Memory B cell (primary cell): ENCODE results near the gene RCOR1.
"Not testable (repeated sequence)": the region's sequence is repeated elsewhere in the genome, so short reads cannot be mapped to it uniquely, and the experiment has no call there.

Source experiments
- ATAC-seq: fragments of 150-1000 bp; cut with Tn5 transposase; 2 replicates; pipeline ENCODE4 v1.10.0; 2021; ENCODE audit warnings: low read depth, mild to moderate bottlenecking, moderate library complexity
- DNase-seq, 2 donors: peaks; one replicate each; pipeline ENCODE4 v3.0.0; 2022; ENCODE audit warnings: low spot score in 2 of 2
- H3K27ac Mint-ChIP-seq: one replicate; pipeline ENCODE4 v1.8.0; 2022; ENCODE audit warnings: mild to moderate bottlenecking, moderate library complexity, mixed read lengths
- H3K27me3 Mint-ChIP-seq: one replicate; pipeline ENCODE4 v1.8.0; 2022; ENCODE audit warnings: mixed read lengths
- H3K36me3 Mint-ChIP-seq: one replicate; pipeline ENCODE4 v1.8.0; 2022; ENCODE audit warnings: mild to moderate bottlenecking, mixed read lengths
- H3K4me1 Mint-ChIP-seq: one replicate; pipeline ENCODE4 v1.8.0; 2022; ENCODE audit warnings: mixed read lengths
- H3K4me3 Mint-ChIP-seq: one replicate; pipeline ENCODE4 v1.8.0; 2022; ENCODE audit warnings: mild to moderate bottlenecking, moderate library complexity, mixed read lengths
- H3K9me3 Mint-ChIP-seq: one replicate; pipeline ENCODE4 v1.8.0; 2022; ENCODE audit warnings: mixed read lengths

Gene RCOR1

GRCh38 chr14:102619012-102619411, 26.6 kb downstream of the RCOR1 start:
- Mint-ChIP-seq H3K27ac (peak overlapping the region; percentile 8), H3K4me1 (peaks cover 40% of the 10 kb centered on the region)
- not testable (repeated sequence) for DNase-seq, ATAC-seq, H3K9me3 Mint-ChIP-seq, H3K27me3 Mint-ChIP-seq, H3K36me3 Mint-ChIP-seq, H3K4me3 Mint-ChIP-seq

DNA sequence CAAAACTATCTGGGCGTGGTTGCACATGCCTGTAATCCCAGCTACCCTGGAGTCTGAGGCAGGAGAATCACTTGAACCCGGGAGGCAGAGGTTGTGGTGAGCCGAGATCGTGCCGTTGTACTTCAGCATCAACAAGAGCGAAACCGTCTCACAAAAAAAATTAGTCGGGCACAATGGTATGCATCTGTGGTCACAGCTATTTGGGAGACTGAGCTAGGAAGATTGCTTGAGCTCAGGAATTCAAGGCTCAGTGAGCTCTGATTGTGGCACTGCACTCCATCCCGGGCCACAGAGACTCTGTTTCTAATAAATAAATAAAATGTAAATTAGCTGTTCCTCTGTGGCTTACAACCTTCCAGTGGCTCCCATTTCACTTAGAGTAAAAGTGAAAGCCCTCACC, 28.0 kb downstream of the RCOR1 start:
- ATAC-seq (no peak), DNase-seq (no peak)
- Mint-ChIP-seq H3K36me3 (peaks cover 5% of the 10 kb centered on the region), H3K27ac (peak overlapping the region; percentile 28), H3K4me3 (no peak overlapping the region), H3K4me1 (peaks cover 42% of the 10 kb centered on the region), H3K9me3 (no peaks in the 10 kb centered on the region), H3K27me3 (no peaks in the 10 kb centered on the region)

GRCh38 chr14:102622262-102622885, 29.9 kb downstream of the RCOR1 start:
- Mint-ChIP-seq H3K4me3 (no peak overlapping the region), H3K27me3 (no peaks in the 10 kb centered on the region), H3K9me3 (no peaks in the 10 kb centered on the region), H3K36me3 (peaks cover 10% of the 10 kb centered on the region), H3K4me1 (peaks cover 46% of the 10 kb centered on the region), H3K27ac (peak overlapping the region; percentile 32)
- no peak for DNase-seq
- no peak for ATAC-seq

DNA sequence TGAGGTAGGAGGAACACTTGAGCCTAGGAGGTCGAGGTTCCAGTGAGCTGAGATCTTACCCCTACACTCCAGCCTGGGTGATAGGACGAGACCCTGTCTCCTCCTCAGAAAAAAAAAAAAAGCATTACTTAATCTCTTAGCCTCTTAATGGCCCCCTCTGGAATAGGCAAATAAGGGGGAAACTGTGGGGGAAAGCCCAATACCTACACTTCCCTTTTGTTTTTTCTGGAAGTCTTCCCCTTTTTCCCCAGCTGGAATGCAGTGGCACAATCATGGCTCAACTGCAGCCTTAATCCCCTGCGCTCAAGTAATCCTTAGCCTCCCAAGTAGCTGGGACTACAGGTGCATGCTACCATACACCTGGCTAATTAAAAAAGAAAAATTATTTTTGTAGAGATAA, 32.2 kb downstream of the RCOR1 start:
- ATAC-seq (no peak), DNase-seq (no peak)
- Mint-ChIP-seq H3K27ac (no peak overlapping the region), H3K27me3 (no peaks in the 10 kb centered on the region), H3K9me3 (no peaks in the 10 kb centered on the region), H3K4me1 (peaks cover 48% of the 10 kb centered on the region), H3K36me3 (peaks cover 10% of the 10 kb centered on the region), H3K4me3 (no peak overlapping the region)

DNA sequence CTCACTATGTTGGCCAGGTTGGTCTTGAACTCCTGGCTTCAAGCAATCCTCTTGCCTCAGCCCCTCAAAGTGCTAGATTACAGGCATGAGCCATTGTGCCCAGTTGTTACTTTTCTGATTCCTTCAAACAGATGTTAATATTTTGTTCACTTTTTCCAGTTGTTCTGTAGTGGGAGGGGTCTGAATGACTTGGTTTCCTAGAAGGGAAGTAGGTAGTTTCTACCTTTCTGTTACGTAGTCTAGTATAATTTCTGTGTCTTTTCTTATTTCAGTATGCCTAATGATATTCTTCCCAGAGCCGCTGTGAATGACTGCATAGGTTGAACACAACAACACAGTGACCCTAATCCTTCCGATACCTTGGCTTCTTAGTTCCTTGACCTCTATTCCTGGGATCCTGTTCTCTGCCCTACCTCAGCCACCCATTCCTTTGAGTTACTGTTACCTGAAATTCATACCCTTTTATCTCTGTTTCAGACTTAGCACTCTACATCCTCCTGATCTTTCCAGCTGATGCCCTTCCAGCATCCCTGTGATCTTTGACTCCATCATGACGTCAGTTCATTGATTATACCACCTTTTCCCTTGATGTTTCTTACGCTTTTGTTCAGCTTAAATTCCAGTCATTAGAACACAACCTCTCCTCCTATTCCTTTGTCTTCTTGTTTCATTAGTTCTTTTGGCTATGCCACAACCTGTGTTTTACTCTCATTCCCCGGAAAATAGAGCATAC, 33.3 kb downstream of the RCOR1 start:
- DNase-seq, result no peak
- Mint-ChIP-seq H3K4me1 (peaks cover 47% of the 10 kb centered on the region), H3K27me3 (no peaks in the 10 kb centered on the region), H3K36me3 (peaks cover 8% of the 10 kb centered on the region), H3K4me3 (no peak overlapping the region), H3K9me3 (no peaks in the 10 kb centered on the region), H3K27ac (peak overlapping the region; percentile 59)
- ATAC-seq, result no peak

- no peak overlapping the region for H3K27ac Mint-ChIP-seq
- H3K36me3 Mint-ChIP-seq, result peaks cover 8% of the 10 kb centered on the region
- H3K27me3 Mint-ChIP-seq, result no peaks in the 10 kb centered on the region
- peaks cover 43% of the 10 kb centered on the region for H3K4me1 Mint-ChIP-seq
- ATAC-seq, result no peak
- H3K4me3 Mint-ChIP-seq, result no peak overlapping the region
- H3K9me3 Mint-ChIP-seq, result no peaks in the 10 kb centered on the region
- DNase-seq, result no peak
These were observed 34.1 kb downstream of the RCOR1 start for GRCh38 chr14:102626530-102626929.

DNA sequence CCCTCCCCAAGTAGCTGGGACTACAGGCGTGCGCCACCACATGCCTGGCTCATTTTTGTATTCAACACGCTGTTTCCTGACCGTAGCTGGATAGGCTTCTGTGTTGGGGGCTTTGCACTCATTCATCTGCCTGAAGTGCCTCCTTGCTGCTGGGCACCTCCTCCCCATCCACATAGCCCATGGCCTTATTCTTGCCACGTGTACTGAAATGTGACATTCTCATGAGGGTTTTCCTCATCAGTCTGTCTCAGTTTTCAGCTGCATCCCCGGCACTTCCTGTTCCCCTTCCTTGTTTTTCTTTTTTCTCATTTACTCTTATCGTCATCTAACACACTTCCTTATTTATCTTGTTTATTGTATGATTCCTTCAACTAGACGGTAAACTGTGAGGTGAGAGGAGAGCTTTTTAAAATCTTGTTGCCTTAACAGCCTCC, 36.6 kb downstream of the RCOR1 start:
- no peaks in the 10 kb centered on the region for H3K9me3 Mint-ChIP-seq
- H3K36me3 Mint-ChIP-seq, result peaks cover 10% of the 10 kb centered on the region
- DNase-seq, result no peak
- ATAC-seq, result no peak
- peaks cover 37% of the 10 kb centered on the region for H3K4me1 Mint-ChIP-seq
- H3K27ac Mint-ChIP-seq, result no peak overlapping the region
- no peaks in the 10 kb centered on the region for H3K27me3 Mint-ChIP-seq
- no peak overlapping the region for H3K4me3 Mint-ChIP-seq

- Mint-ChIP-seq H3K9me3 (no peaks in the 10 kb centered on the region), H3K27ac (peak overlapping the region; percentile 8), H3K4me1 (peaks cover 38% of the 10 kb centered on the region), H3K36me3 (peaks cover 10% of the 10 kb centered on the region), H3K4me3 (no peak overlapping the region), H3K27me3 (no peaks in the 10 kb centered on the region)
- no peak for ATAC-seq
- DNase-seq, result no peak
These were observed 37.4 kb downstream of the RCOR1 start for GRCh38 chr14:102629808-102630350.

- Mint-ChIP-seq H3K27me3 (no peaks in the 10 kb centered on the region), H3K4me3 (no peak overlapping the region), H3K9me3 (no peaks in the 10 kb centered on the region), H3K4me1 (peaks cover 38% of the 10 kb centered on the region), H3K27ac (peak overlapping the region; percentile 8), H3K36me3 (peaks cover 10% of the 10 kb centered on the region)
- no peak for ATAC-seq
- no peak for DNase-seq
These were observed 38.0 kb downstream of the RCOR1 start for GRCh38 chr14:102630405-102630804.

- ATAC-seq (no peak), DNase-seq (no peak)
- Mint-ChIP-seq H3K27ac (no peak overlapping the region), H3K4me3 (no peak overlapping the region), H3K27me3 (no peaks in the 10 kb centered on the region), H3K9me3 (no peaks in the 10 kb centered on the region), H3K4me1 (peaks cover 34% of the 10 kb centered on the region), H3K36me3 (peaks cover 8% of the 10 kb centered on the region)
These were observed 38.4 kb downstream of the RCOR1 start for GRCh38 chr14:102630881-102631280.

GRCh38 chr14:102633906-102634595, 41.6 kb downstream of the RCOR1 start:
- Mint-ChIP-seq H3K36me3 (peaks cover 5% of the 10 kb centered on the region), H3K9me3 (no peaks in the 10 kb centered on the region), H3K27me3 (no peaks in the 10 kb centered on the region), H3K4me3 (no peak overlapping the region), H3K4me1 (peaks cover 21% of the 10 kb centered on the region), H3K27ac (no peak overlapping the region)
- ATAC-seq, result no peak
- DNase-seq, result no peak

DNA sequence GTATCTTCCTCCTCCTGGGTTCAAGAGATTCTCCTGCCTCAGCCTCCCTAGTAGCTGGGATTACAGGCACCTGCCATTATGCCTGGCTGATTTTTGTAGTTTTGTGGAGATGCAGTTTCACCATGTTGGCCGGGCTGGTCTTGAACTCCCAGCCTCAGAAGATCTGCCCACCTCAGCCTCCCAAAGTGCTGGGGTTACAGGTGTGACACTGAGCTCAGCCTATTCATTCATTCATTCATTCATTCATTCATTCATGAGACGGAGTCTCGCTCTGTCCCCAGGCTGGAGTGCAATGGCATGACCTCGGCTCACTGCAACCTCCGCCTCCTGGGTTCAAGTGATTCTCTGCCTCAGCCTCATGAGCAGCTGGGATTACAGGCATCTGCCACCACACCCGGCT, 47.2 kb downstream of the RCOR1 start:
- ATAC-seq, DNase-seq, H3K4me3 Mint-ChIP-seq, H3K27me3 Mint-ChIP-seq, H3K27ac Mint-ChIP-seq, H3K36me3 Mint-ChIP-seq, H3K9me3 Mint-ChIP-seq: not testable (repeated sequence)
- peaks cover 28% of the 10 kb centered on the region for H3K4me1 Mint-ChIP-seq

DNA sequence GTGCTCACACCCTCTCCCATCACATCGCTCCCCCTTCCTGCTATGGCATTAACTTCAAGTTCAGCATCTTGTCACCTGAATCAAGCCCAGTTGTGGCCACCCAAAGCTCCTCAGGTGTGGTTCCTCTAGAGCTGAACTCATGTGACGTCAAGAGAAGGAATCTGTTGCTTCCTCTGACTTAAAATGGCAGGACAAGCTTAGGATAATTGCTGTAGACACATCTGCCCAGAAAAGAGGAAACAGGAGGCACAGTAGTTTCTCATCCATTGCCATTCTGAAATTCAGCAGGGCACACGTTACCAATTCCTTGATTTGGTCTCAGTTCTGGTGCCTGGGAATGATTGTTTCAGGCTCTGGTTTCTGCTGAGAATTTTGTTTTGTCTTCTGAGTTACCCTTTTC, 52.1 kb downstream of the RCOR1 start:
- DNase-seq (no peak), ATAC-seq (peak; percentile 68)
- Mint-ChIP-seq H3K27ac (peak overlapping the region; percentile 54), H3K4me1 (peaks cover 57% of the 10 kb centered on the region), H3K27me3 (no peaks in the 10 kb centered on the region), H3K36me3 (no peaks in the 10 kb centered on the region), H3K4me3 (peak overlapping the region; percentile 22), H3K9me3 (no peaks in the 10 kb centered on the region)

DNA sequence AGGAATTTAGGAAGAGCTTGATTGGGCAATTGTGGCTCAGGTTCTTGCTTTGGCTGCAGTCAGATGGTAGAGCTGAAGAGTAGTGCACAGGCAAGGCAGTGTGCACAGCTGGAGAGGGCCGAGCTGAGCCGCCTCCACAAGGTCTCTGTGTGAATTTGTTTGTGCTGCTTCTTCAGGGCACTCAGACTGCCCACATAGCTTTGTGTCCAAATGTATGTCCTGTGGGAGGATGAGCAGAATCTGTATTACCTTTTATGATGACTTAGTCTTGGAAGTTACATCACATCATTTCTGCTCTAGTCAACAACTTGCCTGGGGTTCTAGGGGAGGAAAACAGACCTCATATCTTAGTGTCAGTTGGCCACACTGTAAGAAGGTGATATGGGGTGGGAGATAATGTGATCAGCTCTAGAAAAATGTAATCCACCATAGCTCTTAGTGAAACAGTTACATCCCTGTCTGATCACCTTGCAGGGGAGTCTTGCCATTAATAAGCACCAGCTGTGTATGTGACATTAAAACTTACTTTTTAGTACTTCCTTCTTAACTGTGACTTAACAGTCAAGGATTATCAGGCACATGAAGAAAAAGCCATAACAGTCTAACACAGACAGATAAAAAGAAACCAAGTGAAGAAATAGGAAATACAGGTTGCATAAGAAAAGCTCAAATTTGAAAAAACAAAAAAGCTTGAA, 53.4 kb downstream of the RCOR1 start:
- Mint-ChIP-seq H3K27ac (no peak overlapping the region), H3K4me3 (no peak overlapping the region), H3K9me3 (no peaks in the 10 kb centered on the region), H3K27me3 (no peaks in the 10 kb centered on the region), H3K4me1 (peaks cover 66% of the 10 kb centered on the region), H3K36me3 (no peaks in the 10 kb centered on the region)
- ATAC-seq, result no peak
- no peak for DNase-seq
